HG03066 (cell line): ENCODE results near the gene EP400.

Source experiments
- ATAC-seq: cut with Tn5 transposase; IDR thresholded peaks from one replicate; pipeline ENCODE4 v1.9.1; 2021; ENCODE audit warnings: low read depth; ENCODE audit not compliant: unreplicated experiment

Gene EP400

GRCh38 chr12:132014092-132014914 lies 64.6 kb downstream of the EP400 start:
- ATAC-seq = no peak

GRCh38 chr12:132014915-132015280 lies 65.2 kb downstream of the EP400 start:
- no peak for ATAC-seq

GRCh38 chr12:132015686-132016430 lies 66.1 kb downstream of the EP400 start:
- no peak for ATAC-seq

GRCh38 chr12:132018193-132018916 lies 68.6 kb downstream of the EP400 start:
- ATAC-seq = no peak

- no peak for ATAC-seq
Observed at GRCh38 chr12:132019891-132020290, 70.1 kb downstream of the EP400 start.

- ATAC-seq = no peak
Observed at GRCh38 chr12:132020292-132020691, 70.5 kb downstream of the EP400 start.

- ATAC-seq = no peak
Observed at GRCh38 chr12:132021031-132021871, 71.5 kb downstream of the EP400 start.

- ATAC-seq = no peak
Observed at GRCh38 chr12:132021965-132022364, 72.2 kb downstream of the EP400 start.

- ATAC-seq = no peak
Observed at GRCh38 chr12:132023658-132024057, 73.9 kb downstream of the EP400 start.

- no peak for ATAC-seq
Observed at GRCh38 chr12:132024758-132025157, 75.0 kb downstream of the EP400 start.

- no peak for ATAC-seq
Observed at GRCh38 chr12:132025526-132025925, 75.8 kb downstream of the EP400 start.

- ATAC-seq = no peak
Observed at GRCh38 chr12:132026061-132026795, 76.5 kb downstream of the EP400 start.

GRCh38 chr12:132026796-132027500 lies 77.2 kb downstream of the EP400 start:
- no peak for ATAC-seq

GRCh38 chr12:132027636-132028035 lies 77.9 kb downstream of the EP400 start:
- no peak for ATAC-seq

GRCh38 chr12:132028111-132028510 lies 78.4 kb downstream of the EP400 start:
- no peak for ATAC-seq

- ATAC-seq = no peak
Observed at GRCh38 chr12:132029503-132030300, 80.0 kb downstream of the EP400 start.

GRCh38 chr12:132030367-132031038 lies 80.8 kb downstream of the EP400 start:
- ATAC-seq = no peak

- ATAC-seq = no peak
Observed at GRCh38 chr12:132033627-132034026, 83.9 kb downstream of the EP400 start.
